BJ (cell line): ENCODE results near the gene ACVR2A. TPM values are rescaled to one million over a fixed set of nuclear protein-coding genes. Genes with fewer than 3 reads are reported as not detected.
A peak's percentile ranks its signal among the peaks of the same experiment; 100 is the strongest.

Source experiments
- CTCF ChIA-PET: fragments of 350-600 bp; formaldehyde crosslinking; extraction: SDS; loops from one replicate; lab custom pipeline; 2021; ENCODE audit warnings: antibody characterized with exemption, inconsistent platforms; lab: Yijun Ruan, JAX
- POLR2A ChIA-PET: fragments of 300-600 bp; sonication (Branson Sonifier 250); formaldehyde crosslinking; extraction: SDS; loops from one replicate; lab custom pipeline; 2021; ENCODE audit warnings: antibody characterized with exemption; lab: Charles Lee
- DNase-seq: peaks from one replicate; pipeline ENCODE4 v3.0.0-alpha.2; 2011; ENCODE audit warnings: low read depth
- H3K27me3 ChIP-seq: 2 replicates; pipeline ENCODE4 v1.6.0; 2011; ENCODE audit warnings: low read length; ENCODE audit not compliant: control insufficient read depth, insufficient read depth
- H3K36me3 ChIP-seq: 2 replicates; pipeline ENCODE4 v1.5.1; 2011; ENCODE audit warnings: low read length; ENCODE audit not compliant: control insufficient read depth, insufficient read depth
- H3K4me3 ChIP-seq: 2 replicates; pipeline ENCODE4 v1.5.1; 2011; ENCODE audit warnings: low read depth, mild to moderate bottlenecking, control low read depth, low read length
- polyA minus RNA-seq: library from RNA; depleted of rRNA, polyadenylated mRNA; stranded (reverse); fragments of >200 nt; gene quantifications from 2 replicates; pipeline ENCODE4 v1.2.3, GENCODE V29; 2011; rRNA and poly(A)+ RNA removed
- polyA plus RNA-seq: library from polyadenylated mRNA; depleted of rRNA; stranded (reverse); fragments of >200 nt; gene quantifications from 2 replicates; pipeline ENCODE4 v1.2.3, GENCODE V29; 2011; rRNA removed
- TF ChIP-seq, protein P1 (sequence below): IDR thresholded peaks from 2 replicates; pipeline ENCODE4 v1.5.1; 2011; ENCODE audit warnings: low read depth, mild to moderate bottlenecking, control low read depth, inconsistent platforms, low read length, moderate library complexity; ENCODE audit not compliant: insufficient read depth

The ACVR2A gene
- polyA plus RNA-seq (2.2 and 5.4 TPM in 2 replicates), polyA minus RNA-seq (10.2 and 11.4 TPM in 2 replicates)

DNA sequence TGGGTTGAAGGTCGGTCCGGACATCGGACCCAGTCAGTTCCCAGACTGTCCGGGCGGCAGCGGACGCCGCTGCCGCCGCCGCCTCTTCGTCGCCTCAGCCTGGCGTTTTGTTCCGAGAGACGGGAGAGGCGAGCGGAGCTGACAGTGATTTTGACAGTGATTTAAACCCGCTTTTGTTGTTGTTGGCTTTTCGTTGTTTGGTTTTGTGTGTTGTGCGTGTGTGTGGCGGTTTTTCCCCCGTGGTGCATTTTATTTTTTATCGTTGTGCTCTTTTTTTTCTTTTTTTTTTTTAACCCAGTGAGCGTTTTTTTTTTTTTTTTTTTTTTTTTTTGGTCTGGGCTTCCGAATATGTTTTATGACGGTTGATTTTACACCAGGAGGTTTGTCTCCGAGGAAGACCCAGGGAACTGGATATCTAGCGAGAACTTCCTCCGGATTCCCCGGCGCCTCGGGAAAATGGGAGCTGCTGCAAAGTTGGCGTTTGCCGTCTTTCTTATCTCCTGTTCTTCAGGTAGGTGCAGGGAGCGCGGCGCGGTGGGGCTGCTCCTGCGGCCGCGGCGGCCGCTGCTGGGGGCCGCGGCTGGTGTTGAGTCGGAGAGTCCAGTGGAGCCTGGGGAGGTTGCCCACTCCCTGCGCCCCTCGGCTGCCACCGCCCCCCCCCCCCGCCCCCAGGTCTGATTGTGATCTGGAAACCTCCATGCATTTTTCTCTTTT is at the start of gene ACVR2A:
ACVR2A (plus strand) TSS at position 333 of the 714 bp plus-strand sequence; CDS start at position 457, 124 bp downstream.
- DNase-seq: no peak
- CTCF ChIA-PET: interaction anchor here (0.7 to 1.5 kb wide), 2 partner anchors 11 to 67 kb away, joined by 3 to 4 read pairs; no protein-coding TSS in a partner anchor
- Histone ChIP-seq H3K4me3 (peak within 1 kb of the TSS; percentile 84), H3K27me3 (no peaks in the 10 kb centered on the region), H3K36me3 (no peaks in the 10 kb centered on the region)
- TF ChIP-seq, protein P1, sequence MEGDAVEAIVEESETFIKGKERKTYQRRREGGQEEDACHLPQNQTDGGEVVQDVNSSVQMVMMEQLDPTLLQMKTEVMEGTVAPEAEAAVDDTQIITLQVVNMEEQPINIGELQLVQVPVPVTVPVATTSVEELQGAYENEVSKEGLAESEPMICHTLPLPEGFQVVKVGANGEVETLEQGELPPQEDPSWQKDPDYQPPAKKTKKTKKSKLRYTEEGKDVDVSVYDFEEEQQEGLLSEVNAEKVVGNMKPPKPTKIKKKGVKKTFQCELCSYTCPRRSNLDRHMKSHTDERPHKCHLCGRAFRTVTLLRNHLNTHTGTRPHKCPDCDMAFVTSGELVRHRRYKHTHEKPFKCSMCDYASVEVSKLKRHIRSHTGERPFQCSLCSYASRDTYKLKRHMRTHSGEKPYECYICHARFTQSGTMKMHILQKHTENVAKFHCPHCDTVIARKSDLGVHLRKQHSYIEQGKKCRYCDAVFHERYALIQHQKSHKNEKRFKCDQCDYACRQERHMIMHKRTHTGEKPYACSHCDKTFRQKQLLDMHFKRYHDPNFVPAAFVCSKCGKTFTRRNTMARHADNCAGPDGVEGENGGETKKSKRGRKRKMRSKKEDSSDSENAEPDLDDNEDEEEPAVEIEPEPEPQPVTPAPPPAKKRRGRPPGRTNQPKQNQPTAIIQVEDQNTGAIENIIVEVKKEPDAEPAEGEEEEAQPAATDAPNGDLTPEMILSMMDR: no peak
- POLR2A ChIA-PET: no interaction called here

GRCh38 chr2:147800316-147800715 is 44.5 kb upstream of the ACVR2A start:
- DNase-seq: no peak
- POLR2A ChIA-PET: no interaction called here
- no peak overlapping the region for H3K4me3 ChIP-seq
- CTCF ChIA-PET: no interaction called here
- no peaks in the 10 kb centered on the region for H3K36me3 ChIP-seq
- no peaks in the 10 kb centered on the region for H3K27me3 ChIP-seq
- TF ChIP-seq, protein P1: no peak

DNA sequence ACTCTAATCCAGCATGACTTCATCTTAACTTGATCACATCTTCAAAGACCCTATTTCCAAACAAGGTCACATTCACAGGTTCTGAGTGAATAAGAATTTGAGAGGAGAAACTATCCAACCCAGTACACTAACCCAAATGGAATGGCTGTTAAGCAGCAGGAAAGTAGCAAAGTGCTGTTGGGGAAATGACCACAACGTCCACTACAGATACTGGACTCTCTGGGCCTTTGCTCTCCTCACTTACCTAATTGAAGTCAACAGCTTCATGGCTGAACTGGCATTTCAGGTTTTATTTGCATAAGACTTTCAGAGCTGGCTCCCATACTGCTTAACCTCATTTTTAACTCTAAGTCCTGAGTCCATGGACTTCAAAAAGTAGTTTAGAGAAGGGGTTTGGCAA is 38.0 kb upstream of the ACVR2A start:
- H3K36me3 ChIP-seq: no peaks in the 10 kb centered on the region
- no peaks in the 10 kb centered on the region for H3K27me3 ChIP-seq
- DNase-seq: no peak
- CTCF ChIA-PET: no interaction called here
- POLR2A ChIA-PET: no interaction called here
- TF ChIP-seq, protein P1: no peak
- no peak overlapping the region for H3K4me3 ChIP-seq

DNA sequence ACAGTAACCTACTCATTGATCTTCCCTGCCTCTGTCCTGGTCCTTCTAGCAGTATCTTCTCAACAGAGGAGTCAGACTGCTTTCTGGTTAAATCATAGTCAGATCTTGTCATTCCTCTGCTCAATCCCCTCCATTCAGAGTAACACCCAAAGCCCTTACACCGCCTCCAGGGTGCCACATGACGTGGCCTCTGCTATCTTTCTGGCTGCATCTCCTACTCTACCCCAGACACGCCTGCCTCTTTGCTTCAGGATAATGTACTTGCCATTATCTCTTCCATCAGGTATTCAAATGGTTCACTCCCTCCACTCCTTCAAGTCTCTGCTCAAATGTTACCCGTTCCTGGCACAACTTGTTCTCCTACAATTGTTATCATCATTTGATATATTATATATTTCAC is 36.3 kb upstream of the ACVR2A start:
- H3K36me3 ChIP-seq: no peaks in the 10 kb centered on the region
- POLR2A ChIA-PET: no interaction called here
- CTCF ChIA-PET: no interaction called here
- no peaks in the 10 kb centered on the region for H3K27me3 ChIP-seq
- H3K4me3 ChIP-seq: no peak overlapping the region
- no peak for DNase-seq
- TF ChIP-seq, protein P1: no peak

DNA sequence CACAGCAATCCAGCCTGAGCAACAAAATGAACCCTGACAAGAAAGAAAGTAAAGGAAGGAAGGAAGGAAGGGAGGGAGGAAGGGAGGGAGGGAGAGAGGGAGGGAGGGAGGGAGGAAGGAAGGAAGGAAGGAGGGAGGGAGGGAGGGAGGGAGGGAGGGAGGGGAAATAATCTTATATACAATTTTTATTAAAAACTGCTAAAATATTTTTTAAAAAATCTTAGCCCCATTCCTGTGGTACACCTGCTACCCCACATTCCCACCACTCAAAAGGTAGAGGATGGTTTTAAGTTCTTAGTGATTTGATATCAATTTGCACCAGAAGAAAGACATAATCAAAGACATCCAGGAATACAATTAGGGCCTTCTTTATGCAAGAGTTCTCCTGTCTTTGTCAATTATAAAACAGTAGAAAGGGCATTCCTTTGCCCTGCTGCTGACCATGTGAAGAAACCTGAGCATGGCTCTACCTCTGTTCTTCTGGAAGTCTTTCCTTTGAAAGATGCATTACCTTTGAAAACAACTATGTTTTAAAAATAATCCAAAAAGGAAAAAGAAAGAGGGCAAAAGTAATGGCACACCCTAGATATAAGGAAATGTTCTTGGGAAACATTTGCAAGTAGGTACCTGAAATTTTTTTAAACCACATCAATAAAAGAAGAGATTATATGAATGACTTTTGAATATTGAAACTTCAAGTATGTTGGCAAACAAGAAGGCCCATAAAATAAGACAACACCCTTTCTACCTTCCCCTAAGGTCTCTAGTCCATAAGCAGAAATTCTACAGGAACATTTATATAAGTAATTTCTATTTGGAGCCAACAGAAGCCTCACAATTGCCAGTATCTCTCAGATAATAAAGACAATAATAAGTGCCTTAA is 33.7 kb upstream of the ACVR2A start:
- Histone ChIP-seq H3K27me3 (no peaks in the 10 kb centered on the region), H3K36me3 (no peaks in the 10 kb centered on the region), H3K4me3 (no peak overlapping the region)
- DNase-seq: no peak
- TF ChIP-seq, protein P1: no peak
- ChIA-PET CTCF (no interaction called here), POLR2A (no interaction called here)
